Measurements from ENCODE around the gene ZSWIM8. TPM values are rescaled to one million over a fixed set of nuclear protein-coding genes. Genes with fewer than 3 reads are reported as not detected.

The ZSWIM8 gene
- total and polyA plus RNA-seq, 2 donors (not counting 3 experiments of a cell fraction or from before 2014, with no cell fraction given): 111 to 230 TPM

GRCh38 chr10:73789659-73790055 is 4.3 kb downstream of the ZSWIM8 start:
- no peak for FAIRE-seq
- H3K4me2 ChIP-seq (ENCODE audit: insufficient read depth, low read length): no peak overlapping the region
- no peak overlapping the region for H3K9ac ChIP-seq (replicated peaks; ENCODE audit: extremely low read depth, insufficient read depth, low read length)
- H3K4me1 ChIP-seq (ENCODE audit: control insufficient read depth, extremely low read depth, insufficient read depth, low read length): peaks cover 17% of the 10 kb centered on the region
- no TSS peak for BruUV-seq (replicated peaks)
- no peaks in the 10 kb centered on the region for H3K9me1 ChIP-seq (replicated peaks; ENCODE audit: control insufficient read depth, extremely low read depth, insufficient read depth, low read length)
- dilution Hi-C loops (cut with MboI; ENCODE audit: extremely low pct_ligation_motif_present, low sequenced_read_pairs): no loop called here
- H3K36me3 ChIP-seq (ENCODE audit: control insufficient read depth in 2 of 2, extremely low read depth in 1 of 2, insufficient read depth in 2 of 2, low read length in 2 of 2): peaks cover 21 to 53% of the 10 kb centered on the region in 2 experiments
- CTCF ChIA-PET: no interaction called here
- no peak overlapping the region for H3K4me3 ChIP-seq (replicated peaks in 1 of 3; ENCODE audit: insufficient read depth in 1 of 3, low read depth in 1 of 3, low read length in 3 of 3)
- intact Hi-C loops (cut with micrococcal nuclease): no loop called here
- H3K27me3 ChIP-seq (ENCODE audit: control insufficient read depth in 2 of 2, insufficient read depth in 2 of 2, low read length in 2 of 2): no peaks in the 10 kb centered on the region
- no peaks in the 10 kb centered on the region for H3K9me3 ChIP-seq (replicated peaks; ENCODE audit: control insufficient read depth, insufficient read depth, low read length)
- TF ChIP-seq FOS (IDR thresholded peaks at IDR 0.05; ENCODE audit: borderline replicate concordance, insufficient read depth, low read length) (no peak), EZH2 (IDR thresholded peaks at IDR 0.05; ENCODE audit: borderline replicate concordance, low read depth, low read length, severe bottlenecking) (no peak), POLR2AphosphoS5 (IDR thresholded peaks at IDR 0.05; ENCODE audit: insufficient read depth, low read depth, low read length) (no peak), POLR2A (IDR thresholded peaks at IDR 0.05; ENCODE audit: low read depth, low read length) (no peak), MYC (IDR thresholded peaks at IDR 0.05; ENCODE audit: low read depth, low read length) (no peak), CTCF (IDR thresholded peaks at IDR 0.05; ENCODE audit: extremely low read depth in 1 of 2, insufficient read depth in 1 of 2, low read depth in 1 of 2, low read length in 2 of 2) (no peak), JUN (IDR thresholded peaks at IDR 0.05; ENCODE audit: borderline replicate concordance, insufficient read depth, insufficient read length, low read depth) (no peak)
- no peak overlapping the region for H3K27ac ChIP-seq (ENCODE audit: insufficient read depth, low read depth, low read length)
- POLR2A ChIA-PET: interaction anchor here (0.6 kb wide), 1 partner anchor 22 kb away, joined by 6 read pairs; no protein-coding TSS in a partner anchor
- DNase-seq (ENCODE audit: low read depth, low spot score): no peak
- peaks cover 6% of the 10 kb centered on the region for H4K20me1 ChIP-seq (replicated peaks; ENCODE audit: control insufficient read depth, extremely low read depth, insufficient read depth, low read length)
- peaks cover 25% of the 10 kb centered on the region for H3K79me2 ChIP-seq (ENCODE audit: control insufficient read depth, insufficient read depth, low read length)
- H2AFZ ChIP-seq (ENCODE audit: low read depth, low read length): no peak overlapping the region
